RWPE1 (cell line): Measurements from ENCODE around the gene TENT5C.

Source experiments
- CTCF ChIA-PET: fragments of 350-600 bp; sonication (Branson Sonifier 250); formaldehyde crosslinking; extraction: SDS; loops from one replicate; lab custom pipeline; 2021; lab: Yijun Ruan, JAX
- POLR2A ChIA-PET: fragments of 400-600 bp; formaldehyde crosslinking; extraction: SDS; loops from one replicate; lab custom pipeline; 2020; ENCODE audit warnings: antibody characterized with exemption; ENCODE audit not compliant: low non-redundant PET; lab: Yijun Ruan, JAX
- DNase-seq: peaks from one replicate; pipeline ENCODE4 v3.0.0; 2012; ENCODE audit warnings: low spot score
- H3K27ac ChIP-seq: fragments of 450-650 bp; 2 replicates; pipeline ENCODE4 v1.5.1; 2017
- TF ChIP-seq, protein P1 (sequence below): fragments of 450-650 bp; conservative IDR thresholded peaks from 2 replicates; pipeline ENCODE4 v1.5.1; 2017; ENCODE audit warnings: low read depth, mild to moderate bottlenecking

The TENT5C gene

DNA sequence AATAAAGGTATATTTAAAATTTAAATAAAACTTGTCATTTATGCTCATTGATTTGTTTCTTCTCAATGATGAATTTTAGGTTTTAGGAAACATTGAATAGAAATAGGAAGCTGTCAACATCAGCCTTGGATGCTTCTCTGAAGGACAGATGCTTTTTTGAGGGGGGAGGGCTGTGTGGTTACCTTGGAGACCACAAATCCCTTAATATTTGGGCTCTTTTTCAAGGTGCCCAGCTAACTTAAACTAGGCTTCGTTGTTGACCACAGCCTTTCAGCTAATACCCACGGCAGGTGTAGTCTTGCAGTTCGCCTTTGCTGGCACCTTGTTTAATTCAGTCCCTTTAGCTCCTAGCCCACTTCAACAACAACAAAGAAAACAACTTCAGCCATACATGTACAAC, 22.5 kb downstream of the TENT5C start:
- ChIA-PET POLR2A (interaction anchor here (0.7 kb wide), 1 partner anchor 10 kb away, joined by 3 read pairs; no protein-coding TSS in a partner anchor), CTCF (interaction anchor here (0.6 kb wide), 1 partner anchor 167 kb away, joined by 6 read pairs; no protein-coding TSS in a partner anchor)
- H3K27ac ChIP-seq = no peak overlapping the region
- TF ChIP-seq, protein P1, sequence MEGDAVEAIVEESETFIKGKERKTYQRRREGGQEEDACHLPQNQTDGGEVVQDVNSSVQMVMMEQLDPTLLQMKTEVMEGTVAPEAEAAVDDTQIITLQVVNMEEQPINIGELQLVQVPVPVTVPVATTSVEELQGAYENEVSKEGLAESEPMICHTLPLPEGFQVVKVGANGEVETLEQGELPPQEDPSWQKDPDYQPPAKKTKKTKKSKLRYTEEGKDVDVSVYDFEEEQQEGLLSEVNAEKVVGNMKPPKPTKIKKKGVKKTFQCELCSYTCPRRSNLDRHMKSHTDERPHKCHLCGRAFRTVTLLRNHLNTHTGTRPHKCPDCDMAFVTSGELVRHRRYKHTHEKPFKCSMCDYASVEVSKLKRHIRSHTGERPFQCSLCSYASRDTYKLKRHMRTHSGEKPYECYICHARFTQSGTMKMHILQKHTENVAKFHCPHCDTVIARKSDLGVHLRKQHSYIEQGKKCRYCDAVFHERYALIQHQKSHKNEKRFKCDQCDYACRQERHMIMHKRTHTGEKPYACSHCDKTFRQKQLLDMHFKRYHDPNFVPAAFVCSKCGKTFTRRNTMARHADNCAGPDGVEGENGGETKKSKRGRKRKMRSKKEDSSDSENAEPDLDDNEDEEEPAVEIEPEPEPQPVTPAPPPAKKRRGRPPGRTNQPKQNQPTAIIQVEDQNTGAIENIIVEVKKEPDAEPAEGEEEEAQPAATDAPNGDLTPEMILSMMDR = no peak
- no peak for DNase-seq

DNA sequence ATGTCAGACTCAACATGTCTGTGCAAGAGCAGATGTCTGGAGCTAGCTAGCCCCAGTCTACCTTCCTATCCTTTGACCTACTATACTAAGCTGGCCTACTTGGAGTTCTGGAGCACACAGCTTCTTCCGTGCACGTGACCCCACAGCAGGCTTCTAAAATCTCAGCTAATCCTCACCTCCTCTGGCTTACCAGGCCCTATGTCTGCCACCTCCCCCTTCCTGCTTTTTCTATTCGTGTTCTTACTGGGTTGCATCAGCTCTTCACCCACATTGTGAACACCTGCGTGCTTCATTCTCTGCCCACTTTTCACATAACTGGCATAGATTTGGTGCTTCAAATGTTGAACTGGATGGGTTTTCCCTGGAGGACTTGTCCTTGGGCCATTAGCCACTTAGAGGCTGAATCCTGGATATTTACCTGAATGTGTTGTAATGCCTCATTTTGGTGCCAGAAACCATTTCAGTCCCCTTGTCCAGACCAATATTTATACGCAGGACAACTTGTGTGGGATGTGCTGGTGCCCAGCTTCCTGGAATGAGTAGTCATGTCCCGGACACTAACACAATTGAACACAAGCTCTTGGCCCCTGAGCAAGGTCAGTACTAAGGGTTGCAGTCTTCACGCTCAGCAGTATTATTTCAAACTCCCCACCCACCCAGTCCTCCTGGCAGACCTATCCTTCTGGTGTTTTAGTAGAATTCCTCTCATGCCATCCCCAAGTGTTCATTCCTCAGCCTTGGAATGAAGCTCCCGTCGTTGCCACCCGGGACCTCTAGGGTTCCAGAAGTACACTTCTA, 24.0 kb downstream of the TENT5C start:
- DNase-seq = no peak
- no peak overlapping the region for H3K27ac ChIP-seq
- CTCF ChIA-PET = interaction anchor here (0.6 kb wide), 2 partner anchors 21 to 169 kb away, joined by 3 read pairs; no protein-coding TSS in a partner anchor
- POLR2A ChIA-PET = no interaction called here
- TF ChIP-seq, protein P1 = no peak

DNA sequence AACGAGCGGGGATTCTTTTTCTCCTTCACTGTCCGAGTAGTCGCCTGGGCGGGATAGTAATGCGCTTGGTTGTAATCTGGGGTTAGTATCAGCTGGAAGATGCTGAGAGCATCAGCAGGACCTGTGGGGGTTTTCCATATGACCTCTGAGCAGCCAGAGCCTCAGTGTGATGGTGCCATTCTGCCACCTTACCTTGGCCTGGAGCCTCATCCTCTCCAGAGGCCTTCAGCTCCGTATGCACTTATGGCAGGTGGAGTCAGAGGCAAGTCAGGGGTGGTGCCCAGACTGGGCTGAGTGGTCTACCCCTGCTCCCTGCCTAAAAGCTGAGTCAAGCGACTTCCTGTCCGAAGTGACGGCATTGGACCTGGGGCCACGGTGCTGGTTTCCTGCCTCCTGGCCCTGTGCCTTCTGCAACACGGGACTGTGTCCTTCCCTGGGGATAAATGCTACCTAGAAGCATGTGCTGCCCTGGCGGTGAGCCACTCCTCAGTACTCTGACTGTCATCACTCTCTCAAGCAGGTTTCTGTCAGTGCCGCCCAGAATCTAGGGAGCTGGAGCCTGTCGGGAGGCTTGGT, 24.7 kb downstream of the TENT5C start:
- H3K27ac ChIP-seq = no peak overlapping the region
- TF ChIP-seq, protein P1 = no peak
- DNase-seq = no peak
- ChIA-PET CTCF (interaction anchor here (0.6 kb wide), 1 partner anchor 170 kb away, joined by 3 read pairs; no protein-coding TSS in a partner anchor), POLR2A (no interaction called here)

DNA sequence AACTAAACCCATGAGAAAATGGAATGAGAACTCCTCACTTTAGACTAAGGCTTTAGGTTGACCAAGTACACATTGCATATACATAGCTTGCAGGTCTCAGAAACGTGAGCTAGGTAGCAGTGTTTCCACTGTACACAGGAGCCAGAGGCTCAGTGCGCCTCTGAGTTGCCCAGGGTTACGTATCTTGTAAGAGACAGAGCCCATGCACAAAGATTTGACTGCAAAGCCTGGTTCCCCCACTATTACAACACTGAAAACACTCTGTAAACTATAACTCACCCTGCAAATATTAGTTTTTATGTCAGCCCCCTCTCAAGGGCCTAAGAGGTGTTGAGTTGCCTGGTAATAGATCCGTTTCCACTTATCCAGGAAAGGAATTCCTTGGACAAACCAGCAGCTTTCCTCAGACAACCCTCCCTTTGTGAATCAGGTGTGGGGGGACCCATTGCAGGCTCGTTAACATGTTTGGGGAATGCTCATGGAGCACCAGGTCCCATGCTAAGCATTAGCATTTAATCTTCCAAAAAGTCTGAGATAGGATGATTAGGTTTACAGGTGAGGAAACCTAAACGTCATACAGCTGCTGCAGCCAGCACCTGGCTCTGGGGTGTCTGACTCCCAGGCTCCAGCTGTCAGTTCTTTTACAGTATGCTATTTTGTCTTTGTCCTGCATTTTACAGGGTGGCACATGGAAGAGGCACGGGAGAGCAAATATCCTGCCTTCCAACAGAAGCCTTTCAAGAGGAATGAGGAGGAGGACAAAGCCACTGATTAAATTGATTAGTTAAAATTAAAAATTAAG, 25.7 kb downstream of the TENT5C start:
- ChIA-PET CTCF (no interaction called here), POLR2A (no interaction called here)
- no peak overlapping the region for H3K27ac ChIP-seq
- no peak for DNase-seq
- TF ChIP-seq, protein P1 = no peak

DNA sequence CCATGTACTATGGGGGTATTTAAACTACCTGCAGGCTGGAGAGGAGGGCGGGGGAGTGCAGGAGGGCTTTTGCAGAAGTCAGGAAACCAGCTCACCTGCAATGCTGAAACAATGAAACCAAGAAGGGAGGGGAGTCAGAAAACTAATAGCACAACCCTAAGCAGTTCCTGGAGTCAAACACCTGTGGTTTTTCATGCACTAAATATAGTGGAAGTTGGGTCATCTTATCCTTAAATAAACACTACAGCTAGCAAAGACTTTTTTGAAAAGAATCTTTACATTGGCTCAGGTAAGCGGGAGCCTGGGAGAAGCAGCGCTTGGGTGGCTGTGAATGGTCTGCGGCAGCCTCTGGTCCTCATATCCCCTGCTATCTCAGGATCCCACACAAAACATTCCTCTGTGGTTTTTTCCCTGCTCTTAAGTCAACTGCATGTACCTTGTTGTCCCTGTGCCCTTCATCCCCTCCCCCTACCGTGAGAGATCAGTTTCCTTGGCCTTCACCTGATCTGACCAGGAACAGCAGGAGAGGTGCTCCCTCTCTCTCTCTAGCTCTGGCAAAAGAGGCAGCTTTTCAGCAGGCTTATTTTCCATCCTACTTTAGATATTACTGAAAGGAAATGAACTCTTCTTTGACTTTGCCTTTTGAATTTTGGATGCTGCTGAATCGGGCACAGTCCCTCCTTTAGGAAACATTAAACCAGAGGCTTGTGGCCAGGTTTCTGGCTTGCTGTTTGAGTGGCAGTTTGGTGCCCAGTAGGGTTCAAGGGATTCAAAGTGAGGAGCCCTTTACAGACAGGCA, 26.6 kb downstream of the TENT5C start:
- TF ChIP-seq, protein P1 = no peak
- DNase-seq = no peak
- H3K27ac ChIP-seq = no peak overlapping the region
- ChIA-PET POLR2A (no interaction called here), CTCF (no interaction called here)

DNA sequence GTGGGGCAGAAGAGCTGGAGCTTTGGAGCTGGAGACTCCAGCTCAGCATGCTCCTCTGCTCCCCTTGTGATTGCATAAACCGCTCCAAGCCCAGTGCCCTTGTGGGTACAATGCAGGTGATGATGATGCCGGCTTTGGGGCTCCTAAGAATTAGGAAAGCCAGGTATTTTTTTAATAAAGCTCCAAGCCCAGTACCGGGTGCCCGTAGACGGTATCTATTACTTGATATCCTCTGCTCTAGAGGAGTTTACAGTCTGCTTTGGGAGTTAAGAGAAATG, 27.2 kb downstream of the TENT5C start:
- DNase-seq = no peak
- TF ChIP-seq, protein P1 = no peak
- ChIA-PET CTCF (no interaction called here), POLR2A (no interaction called here)
- H3K27ac ChIP-seq = no peak overlapping the region
